ENCODE results near the gene SLC17A9. TPM values are rescaled to one million over a fixed set of nuclear protein-coding genes. Genes with fewer than 3 reads are reported as not detected.

The SLC17A9 gene
- total RNA-seq, 1 experiment from 2014 or later = 0.17 TPM

- H3K4me1 ChIP-seq (ENCODE audit: insufficient read depth, low read length, poor library complexity, severe bottlenecking) = no peaks in the 10 kb centered on the region
- ChIA-PET CTCF (no interaction called here), POLR2A (ENCODE audit: low non-redundant PET) (no interaction called here)
- intact Hi-C loops (cut with micrococcal nuclease; ENCODE audit: unreplicated experiment) = no loop called here
- TF ChIP-seq CTCF (conservative IDR thresholded peaks at IDR 0.05; ENCODE audit: low read depth, low read length) (no peak), EZH2 (IDR thresholded peaks at IDR 0.05; ENCODE audit: borderline replicate concordance, low read depth, low read length, poor library complexity, severe bottlenecking) (no peak)
- BruUV-seq (replicated peaks) = no TSS peak
- H3K36me3 ChIP-seq (ENCODE audit: insufficient read depth, low read length, poor library complexity, severe bottlenecking) = no peaks in the 10 kb centered on the region
- H3K27me3 ChIP-seq (replicated peaks; ENCODE audit: insufficient read depth, low read depth, low read length, poor library complexity) = peaks cover 34% of the 10 kb centered on the region
- no peak overlapping the region for H3K4me3 ChIP-seq (ENCODE audit: low read depth, low read length, poor library complexity, severe bottlenecking)
- DNase-seq (ENCODE audit: low spot score) = no peak
- no peak overlapping the region for H3K27ac ChIP-seq (ENCODE audit: low read depth, low read length, poor library complexity, severe bottlenecking)
- peaks cover 10% of the 10 kb centered on the region for H3K9me3 ChIP-seq (ENCODE audit: low read depth, low read length, poor library complexity, severe bottlenecking)
Measured at GRCh38 chr20:63016514-63017075, 64.1 kb downstream of the SLC17A9 start.

GRCh38 chr20:63017076-63017825 is 64.7 kb downstream of the SLC17A9 start:
- ChIA-PET CTCF (no interaction called here), POLR2A (ENCODE audit: low non-redundant PET) (no interaction called here)
- no peaks in the 10 kb centered on the region for H3K36me3 ChIP-seq (ENCODE audit: insufficient read depth, low read length, poor library complexity, severe bottlenecking)
- no TSS peak for BruUV-seq (replicated peaks)
- DNase-seq (ENCODE audit: low spot score) = no peak
- peaks cover 28% of the 10 kb centered on the region for H3K27me3 ChIP-seq (replicated peaks; ENCODE audit: insufficient read depth, low read depth, low read length, poor library complexity)
- H3K27ac ChIP-seq (ENCODE audit: low read depth, low read length, poor library complexity, severe bottlenecking) = no peak overlapping the region
- H3K4me3 ChIP-seq (ENCODE audit: low read depth, low read length, poor library complexity, severe bottlenecking) = no peak overlapping the region
- no peaks in the 10 kb centered on the region for H3K4me1 ChIP-seq (ENCODE audit: insufficient read depth, low read length, poor library complexity, severe bottlenecking)
- no peak for TF ChIP-seq EZH2 (IDR thresholded peaks at IDR 0.05; ENCODE audit: borderline replicate concordance, low read depth, low read length, poor library complexity, severe bottlenecking)
- no peak for TF ChIP-seq CTCF (conservative IDR thresholded peaks at IDR 0.05; ENCODE audit: low read depth, low read length)
- intact Hi-C loops (cut with micrococcal nuclease; ENCODE audit: unreplicated experiment) = no loop called here
- H3K9me3 ChIP-seq (ENCODE audit: low read depth, low read length, poor library complexity, severe bottlenecking) = peaks cover 10% of the 10 kb centered on the region

- ChIA-PET CTCF (no interaction called here), POLR2A (ENCODE audit: low non-redundant PET) (no interaction called here)
- Histone ChIP-seq H3K9me3 (ENCODE audit: low read depth, low read length, poor library complexity, severe bottlenecking) (peaks cover 6% of the 10 kb centered on the region), H3K4me3 (ENCODE audit: low read depth, low read length, poor library complexity, severe bottlenecking) (no peak overlapping the region), H3K36me3 (ENCODE audit: insufficient read depth, low read length, poor library complexity, severe bottlenecking) (no peaks in the 10 kb centered on the region), H3K27me3 (replicated peaks; ENCODE audit: insufficient read depth, low read depth, low read length, poor library complexity) (peaks cover 26% of the 10 kb centered on the region), H3K27ac (ENCODE audit: low read depth, low read length, poor library complexity, severe bottlenecking) (no peak overlapping the region), H3K4me1 (ENCODE audit: insufficient read depth, low read length, poor library complexity, severe bottlenecking) (no peaks in the 10 kb centered on the region)
- BruUV-seq (replicated peaks) = no TSS peak
- no peak for DNase-seq (ENCODE audit: low spot score)
- no peak for TF ChIP-seq EZH2 (IDR thresholded peaks at IDR 0.05; ENCODE audit: borderline replicate concordance, low read depth, low read length, poor library complexity, severe bottlenecking)
- TF ChIP-seq CTCF (conservative IDR thresholded peaks at IDR 0.05; ENCODE audit: low read depth, low read length) = no peak
- intact Hi-C loops (cut with micrococcal nuclease; ENCODE audit: unreplicated experiment) = no loop called here
Measured at GRCh38 chr20:63017826-63018411, 65.4 kb downstream of the SLC17A9 start.

Other genes with a start within 250 kb of the SLC17A9 start
- 8.7 and 15.9 TPM in 2 replicates for gene NTSR1, start 243.9 kb upstream of the SLC17A9 start, total RNA-seq (2021)
- 26.5 and 27.9 TPM in 2 replicates for gene MRGBP, start 156.2 kb upstream of the SLC17A9 start, total RNA-seq (2021)
- 46.1 and 47.7 TPM in 2 replicates for gene OGFR, start 147.9 kb upstream of the SLC17A9 start, total RNA-seq (2021)
- gene COL9A3, start 135.7 kb upstream of the SLC17A9 start, total RNA-seq (2021) = 8.4 and 11.7 TPM in 2 replicates
- gene TCFL5, start 90.9 kb upstream of the SLC17A9 start, total RNA-seq (2021) = 13.9 and 16.1 TPM in 2 replicates
- 61.7 and 64.4 TPM in 2 replicates for gene DIDO1, start 26.2 kb upstream of the SLC17A9 start, total RNA-seq (2021)
- gene GID8, start 14.6 kb upstream of the SLC17A9 start, total RNA-seq (2021) = 40.2 and 42.0 TPM in 2 replicates
- gene BHLHE23, start 54.3 kb downstream of the SLC17A9 start, total RNA-seq (2021) = not detected in 2 replicates

Measured in A673 (cell line).